Measurements from ENCODE around the gene TOR1A. TPM values are rescaled to one million over a fixed set of nuclear protein-coding genes. Genes with fewer than 3 reads are reported as not detected.

TOR1A gene
- total RNA-seq, 2 experiments from 2014 or later, result 54.6 to 56.9 TPM

DNA sequence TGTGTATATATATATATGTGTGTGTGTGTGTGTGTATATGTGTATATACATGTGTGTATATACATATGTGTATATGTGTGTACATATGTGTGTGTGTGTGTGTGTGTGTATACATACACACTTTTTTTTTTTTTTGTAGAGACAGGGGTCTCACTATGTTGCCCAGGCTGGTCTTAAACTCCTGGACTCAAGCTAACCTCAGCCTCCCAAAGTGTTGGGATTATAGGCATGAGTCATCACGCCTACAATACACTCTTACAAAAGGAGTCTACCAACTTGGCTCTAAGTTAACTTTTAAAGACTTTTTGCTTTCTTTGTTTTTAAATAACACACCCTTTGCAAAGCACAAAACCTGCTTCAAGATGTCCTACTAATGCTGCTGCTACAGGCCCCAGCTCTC is 9.0 kb upstream of the TOR1A start:
- Mint-ChIP-seq H3K27me3 (no peaks in the 10 kb centered on the region), H3K36me3 (ENCODE audit: low read depth) (peaks cover 77% of the 10 kb centered on the region), H3K4me3 (peak overlapping the region; percentile 99), H3K9me3 (no peaks in the 10 kb centered on the region), H3K27ac (no peak overlapping the region), H3K4me1 (peaks cover 40% of the 10 kb centered on the region)
- POLR2A ChIA-PET, result interaction anchor here (5.2 to 6.4 kb wide), 2 partner anchors 8 to 33 kb away, joined by 50 to 145 read pairs; partner anchors contain the start of gene TOR1A
- CTCF ChIA-PET, result interaction anchor here (1.0 kb wide), 1 partner anchor 267 kb away, joined by 4 read pairs; no protein-coding TSS in a partner anchor
- DNase-seq, result no peak

- no peaks in the 10 kb centered on the region for H3K9me3 Mint-ChIP-seq
- ChIA-PET POLR2A (interaction anchor here (0.6 to 1.3 kb wide), 2 partner anchors 37 to 40 kb away, joined by 3 to 4 read pairs; no protein-coding TSS in a partner anchor), CTCF (no interaction called here)
- peaks cover 13% of the 10 kb centered on the region for H3K4me1 Mint-ChIP-seq
- H3K27ac Mint-ChIP-seq, result no peak overlapping the region
- peaks cover 54% of the 10 kb centered on the region for H3K36me3 Mint-ChIP-seq (ENCODE audit: low read depth)
- no peak for DNase-seq
- no peak overlapping the region for H3K4me3 Mint-ChIP-seq
- H3K27me3 Mint-ChIP-seq, result no peaks in the 10 kb centered on the region
Observed at GRCh38 chr9:129828969-129829368, 5.0 kb upstream of the TOR1A start.

DNA sequence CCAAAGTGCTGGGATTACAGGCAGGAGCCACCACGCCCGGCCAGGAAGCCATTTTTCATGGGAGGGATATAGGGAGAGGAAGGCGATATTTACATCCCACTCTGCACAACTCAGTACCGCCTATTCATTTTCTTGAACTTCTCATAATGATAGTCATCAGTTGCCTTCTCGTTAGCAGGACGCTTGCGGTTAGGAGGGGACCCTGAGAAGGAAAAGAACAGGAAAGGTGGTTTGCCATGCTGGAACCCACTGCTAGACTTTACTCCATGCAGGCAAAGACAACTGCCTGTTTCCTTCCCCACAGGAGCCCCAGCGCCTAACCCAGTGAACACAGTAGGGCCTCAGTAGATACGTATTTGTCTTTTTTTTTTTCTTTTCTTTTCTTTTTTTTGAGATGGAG is 4.1 kb upstream of the TOR1A start:
- H3K9me3 Mint-ChIP-seq, result no peaks in the 10 kb centered on the region
- no peak overlapping the region for H3K4me3 Mint-ChIP-seq
- H3K27me3 Mint-ChIP-seq, result no peaks in the 10 kb centered on the region
- CTCF ChIA-PET, result no interaction called here
- peaks cover 50% of the 10 kb centered on the region for H3K36me3 Mint-ChIP-seq (ENCODE audit: low read depth)
- no peak for DNase-seq
- H3K4me1 Mint-ChIP-seq, result peaks cover 5% of the 10 kb centered on the region
- H3K27ac Mint-ChIP-seq, result no peak overlapping the region
- POLR2A ChIA-PET, result interaction anchor here (0.6 kb wide), 1 partner anchor 38 kb away, joined by 3 read pairs; no protein-coding TSS in a partner anchor

DNA sequence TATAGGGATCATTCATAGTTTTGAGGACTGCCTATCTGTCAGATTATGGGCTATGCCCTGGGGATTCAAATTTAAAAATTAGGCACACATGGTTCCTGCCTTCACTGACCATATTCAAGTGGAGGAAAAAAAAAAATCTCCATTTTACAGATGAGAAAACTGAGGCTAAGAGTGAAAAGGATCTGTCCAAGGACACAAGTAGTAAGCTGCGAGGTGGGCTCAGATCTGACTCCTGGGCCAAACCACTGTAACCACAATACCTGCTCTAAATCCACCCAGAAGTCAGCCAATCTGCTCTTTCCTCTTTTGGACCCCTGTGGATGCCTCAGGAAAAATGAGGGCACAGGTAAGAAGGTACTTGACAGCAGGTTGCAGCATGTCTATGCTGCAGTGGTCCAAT is 2.8 kb upstream of the TOR1A start:
- no peak overlapping the region for H3K4me3 Mint-ChIP-seq
- H3K27me3 Mint-ChIP-seq, result no peaks in the 10 kb centered on the region
- peaks cover 54% of the 10 kb centered on the region for H3K36me3 Mint-ChIP-seq (ENCODE audit: low read depth)
- no peak overlapping the region for H3K27ac Mint-ChIP-seq
- CTCF ChIA-PET, result interaction anchor here (0.7 kb wide), 1 partner anchor 184 kb away, joined by 3 read pairs; no protein-coding TSS in a partner anchor
- H3K4me1 Mint-ChIP-seq, result peaks cover 15% of the 10 kb centered on the region
- no peak for DNase-seq
- POLR2A ChIA-PET, result interaction anchor here (1.6 to 5.5 kb wide), 2 partner anchors 8 to 17 kb away, joined by 5 to 50 read pairs; partner anchors contain the start of genes C9orf78 and USP20
- H3K9me3 Mint-ChIP-seq, result no peaks in the 10 kb centered on the region

- Mint-ChIP-seq H3K36me3 (ENCODE audit: low read depth) (peaks cover 51% of the 10 kb centered on the region), H3K4me1 (peaks cover 15% of the 10 kb centered on the region), H3K4me3 (no peak overlapping the region), H3K27ac (no peak overlapping the region), H3K9me3 (no peaks in the 10 kb centered on the region), H3K27me3 (no peaks in the 10 kb centered on the region)
- POLR2A ChIA-PET, result interaction anchor here (1.6 to 5.5 kb wide), 2 partner anchors 9 to 16 kb away, joined by 5 to 50 read pairs; partner anchors contain the start of genes C9orf78 and USP20
- DNase-seq, result no peak
- CTCF ChIA-PET, result interaction anchor here (0.7 kb wide), 1 partner anchor 184 kb away, joined by 3 read pairs; no protein-coding TSS in a partner anchor
Observed at GRCh38 chr9:129826344-129826743, 2.4 kb upstream of the TOR1A start.

DNA sequence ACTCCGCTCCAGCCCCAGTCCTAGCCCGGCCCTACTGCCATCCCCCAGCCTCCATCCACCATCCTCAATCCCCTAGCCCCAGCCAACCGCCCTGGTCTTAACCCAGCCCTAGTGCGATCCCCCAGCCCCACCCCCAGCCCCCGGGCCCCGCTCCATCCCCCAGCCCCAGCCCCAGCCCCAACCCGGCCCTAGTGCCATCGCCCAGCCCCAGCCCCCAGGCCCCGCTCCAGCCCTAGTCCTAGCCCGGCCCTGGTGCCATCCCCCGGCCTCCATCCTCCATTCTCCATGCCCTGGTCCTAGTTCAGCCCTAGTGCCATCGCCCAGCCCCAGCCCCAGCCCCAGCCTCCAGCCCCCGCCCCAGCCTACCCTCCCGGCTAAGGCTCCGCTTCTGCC is 398 bp downstream of the TOR1A start:
- ChIA-PET POLR2A (interaction anchor here (0.6 to 5.5 kb wide), 10 partner anchors 10 to 305 kb away, joined by 3 to 50 read pairs (median 4); partner anchors contain the start of genes C9orf78, TOR1B and USP20), CTCF (no interaction called here)
- Mint-ChIP-seq H3K4me3 (peak overlapping the region; percentile 82), H3K4me1 (peaks cover 15% of the 10 kb centered on the region), H3K36me3 (ENCODE audit: low read depth) (peaks cover 40% of the 10 kb centered on the region), H3K27me3 (no peaks in the 10 kb centered on the region), H3K27ac (peak overlapping the region; percentile 66), H3K9me3 (no peaks in the 10 kb centered on the region)
- no peak for DNase-seq

DNA sequence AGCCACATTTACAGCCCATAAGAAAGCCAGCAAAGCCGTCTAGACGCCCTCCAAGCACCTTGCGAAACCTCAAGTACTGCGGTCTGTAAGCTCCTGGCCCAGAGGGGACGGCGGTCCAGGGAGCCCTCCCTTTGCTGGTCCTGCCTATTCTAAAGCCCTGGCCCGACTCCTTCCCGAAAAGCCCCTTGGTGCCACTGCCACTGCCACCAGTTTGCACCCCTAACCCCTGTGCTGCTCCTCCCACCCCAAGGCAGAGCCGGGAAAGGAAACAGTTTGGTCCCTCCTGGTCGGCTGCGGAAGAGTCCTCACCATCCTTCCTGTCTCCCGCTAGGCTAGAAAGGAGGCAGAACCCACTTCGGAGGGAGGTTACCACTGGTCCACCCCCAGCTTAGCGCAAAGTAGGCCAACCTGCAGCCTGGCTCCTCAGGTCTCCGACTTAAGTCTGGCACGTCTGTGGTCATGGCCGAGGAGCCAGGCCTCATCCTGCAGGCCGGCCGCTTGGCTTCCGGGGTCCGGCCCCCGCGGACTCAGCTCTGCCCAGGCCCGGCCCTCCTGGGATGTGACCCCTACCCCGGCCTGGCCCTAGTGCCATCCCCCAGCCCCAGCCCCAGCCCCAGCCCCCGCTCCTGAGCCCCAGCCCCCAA is 916 bp downstream of the TOR1A start:
- ChIA-PET POLR2A (interaction anchor here (0.7 to 5.5 kb wide), 11 partner anchors 12 to 305 kb away, joined by 3 to 50 read pairs (median 4); partner anchors contain the start of genes C9orf78 and USP20), CTCF (no interaction called here)
- Mint-ChIP-seq H3K9me3 (no peaks in the 10 kb centered on the region), H3K36me3 (ENCODE audit: low read depth) (peaks cover 41% of the 10 kb centered on the region), H3K27ac (peak overlapping the region; percentile 66), H3K27me3 (no peaks in the 10 kb centered on the region), H3K4me1 (peaks cover 13% of the 10 kb centered on the region), H3K4me3 (peak overlapping the region; percentile 82)
- peak; percentile 49 for DNase-seq

DNA sequence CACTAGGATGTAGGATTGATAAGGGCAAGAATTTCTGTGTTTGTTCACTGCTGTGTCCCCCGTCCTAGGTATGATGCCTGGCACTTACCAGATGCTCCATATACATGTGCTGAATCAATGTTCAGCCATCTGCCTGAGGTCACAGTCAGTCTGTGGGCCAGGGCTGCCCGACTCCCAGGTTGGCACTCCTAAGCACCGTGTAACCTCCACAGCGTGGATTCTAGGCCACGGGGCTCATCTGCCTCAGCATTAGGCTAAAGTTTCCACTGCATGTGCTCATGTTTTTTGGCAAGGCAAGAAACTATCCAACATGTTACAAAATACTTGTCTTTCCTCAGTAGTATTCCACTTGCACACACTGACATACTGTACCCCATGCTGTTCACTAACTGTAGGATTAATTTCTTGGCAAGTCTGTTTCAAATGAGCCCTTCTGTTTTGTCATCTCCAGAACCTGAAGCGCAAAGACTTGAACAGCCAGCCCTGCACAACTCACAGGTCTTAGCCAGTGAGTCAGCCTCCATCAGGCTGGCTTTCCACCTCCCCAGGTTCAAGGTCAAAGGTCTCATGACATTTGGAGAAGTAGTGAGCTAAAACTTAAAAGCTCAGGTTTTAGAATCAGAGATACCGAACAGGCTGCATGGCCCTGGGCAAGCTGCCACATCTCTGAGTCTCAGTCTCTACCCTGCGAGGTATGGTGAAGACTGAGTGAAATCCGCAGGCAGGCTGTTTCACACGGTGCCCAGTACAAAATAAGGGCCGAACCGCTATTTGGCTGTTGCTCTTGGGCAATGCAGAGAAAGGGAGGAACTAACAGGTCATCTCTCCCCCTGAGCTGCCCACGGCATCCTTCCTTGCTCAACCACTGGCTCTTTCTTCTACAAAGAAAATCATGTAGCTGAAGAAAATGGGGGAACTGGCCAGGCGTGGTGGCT is 7.2 kb downstream of the TOR1A start:
- no peak overlapping the region for H3K27ac Mint-ChIP-seq
- peaks cover 65% of the 10 kb centered on the region for H3K36me3 Mint-ChIP-seq (ENCODE audit: low read depth)
- no peak for DNase-seq
- CTCF ChIA-PET, result interaction anchor here (1.2 to 1.4 kb wide), 2 partner anchors 79 to 90 kb away, joined by 3 to 5 read pairs; no protein-coding TSS in a partner anchor
- no peaks in the 10 kb centered on the region for H3K27me3 Mint-ChIP-seq
- H3K4me1 Mint-ChIP-seq, result peaks cover 7% of the 10 kb centered on the region
- H3K4me3 Mint-ChIP-seq, result no peak overlapping the region
- no peaks in the 10 kb centered on the region for H3K9me3 Mint-ChIP-seq
- POLR2A ChIA-PET, result interaction anchor here (1.6 kb wide), 1 partner anchor 13 kb away, joined by 7 read pairs; the partner anchor contains the start of gene TOR1B

DNA sequence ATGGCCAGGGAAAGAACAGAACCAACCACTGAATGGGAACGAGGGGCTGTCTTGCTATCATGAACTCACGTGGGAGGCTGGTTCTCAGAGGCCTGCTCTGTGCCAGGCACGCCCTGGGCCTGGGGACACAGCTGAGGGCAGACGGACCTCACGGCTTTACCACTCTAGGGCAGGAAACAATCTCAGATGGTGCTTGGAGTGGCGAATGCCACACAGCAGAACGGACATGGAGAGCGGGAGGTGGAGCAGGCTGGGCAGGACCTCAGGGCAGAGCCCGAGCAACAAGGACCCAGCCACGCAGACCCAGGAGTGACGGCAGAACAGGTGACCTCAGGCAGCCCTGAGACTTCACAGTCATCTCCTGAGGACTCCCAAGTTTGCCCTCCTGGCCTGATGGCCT is 8.7 kb downstream of the TOR1A start:
- CTCF ChIA-PET, result no interaction called here
- H3K27me3 Mint-ChIP-seq, result no peaks in the 10 kb centered on the region
- peaks cover 10% of the 10 kb centered on the region for H3K4me1 Mint-ChIP-seq
- no peak overlapping the region for H3K27ac Mint-ChIP-seq
- POLR2A ChIA-PET, result no interaction called here
- H3K36me3 Mint-ChIP-seq (ENCODE audit: low read depth), result peaks cover 71% of the 10 kb centered on the region
- no peak overlapping the region for H3K4me3 Mint-ChIP-seq
- no peaks in the 10 kb centered on the region for H3K9me3 Mint-ChIP-seq
- no peak for DNase-seq

DNA sequence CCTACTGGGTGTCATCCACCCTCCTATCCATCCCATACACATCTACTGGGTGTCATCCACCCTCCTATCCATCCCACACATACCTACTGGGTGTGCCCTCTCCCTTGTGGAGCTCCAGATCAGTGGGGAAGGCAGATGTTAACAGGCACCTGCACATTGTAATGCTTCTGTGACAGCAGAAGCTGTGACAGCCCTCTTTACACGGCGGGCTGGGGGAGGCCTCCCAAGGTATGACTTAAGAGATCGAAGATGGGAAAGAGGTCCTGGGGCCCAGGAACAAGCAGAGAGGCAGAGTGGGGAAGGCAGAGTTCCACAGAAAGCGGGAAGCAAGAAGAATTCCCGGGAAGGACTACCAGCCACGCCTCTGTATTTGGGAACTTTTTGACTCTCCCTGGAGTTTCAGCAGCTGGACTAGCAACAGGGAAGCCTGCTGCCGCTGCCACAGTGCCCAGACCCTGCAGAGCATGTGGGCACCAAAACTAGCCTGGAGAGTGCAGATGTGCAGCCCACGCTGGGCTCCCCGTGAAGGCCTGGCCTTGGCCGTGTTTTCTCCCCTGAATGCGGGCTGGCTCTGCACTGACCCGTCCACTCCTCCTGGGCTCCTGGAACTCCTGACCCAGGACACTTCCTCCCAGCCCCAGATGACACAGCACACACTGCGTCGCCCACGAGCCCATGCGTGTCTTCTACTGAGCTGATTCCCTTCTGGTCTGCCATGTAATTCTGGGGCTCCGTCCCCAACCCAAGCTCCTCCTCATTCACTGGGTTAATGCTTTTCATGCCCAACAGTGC is 9.3 kb downstream of the TOR1A start:
- POLR2A ChIA-PET, result interaction anchor here (0.7 to 1.1 kb wide), 2 partner anchors 11 to 20 kb away, joined by 3 to 4 read pairs; no protein-coding TSS in a partner anchor
- no peaks in the 10 kb centered on the region for H3K27me3 Mint-ChIP-seq
- no peaks in the 10 kb centered on the region for H3K9me3 Mint-ChIP-seq
- CTCF ChIA-PET, result no interaction called here
- peaks cover 75% of the 10 kb centered on the region for H3K36me3 Mint-ChIP-seq (ENCODE audit: low read depth)
- no peak for DNase-seq
- no peak overlapping the region for H3K4me3 Mint-ChIP-seq
- H3K27ac Mint-ChIP-seq, result peak overlapping the region; percentile 11
- peaks cover 10% of the 10 kb centered on the region for H3K4me1 Mint-ChIP-seq

GRCh38 chr9:129813661-129814060 is 10.3 kb downstream of the TOR1A start:
- no peak overlapping the region for H3K4me3 Mint-ChIP-seq
- H3K27ac Mint-ChIP-seq, result no peak overlapping the region
- peaks cover 12% of the 10 kb centered on the region for H3K4me1 Mint-ChIP-seq
- POLR2A ChIA-PET, result interaction anchor here (1.0 to 1.1 kb wide), 2 partner anchors 10 to 21 kb away, joined by 3 to 4 read pairs; partner anchors contain the start of gene TOR1A
- peaks cover 80% of the 10 kb centered on the region for H3K36me3 Mint-ChIP-seq (ENCODE audit: low read depth)
- DNase-seq, result no peak
- no peaks in the 10 kb centered on the region for H3K9me3 Mint-ChIP-seq
- CTCF ChIA-PET, result no interaction called here
- H3K27me3 Mint-ChIP-seq, result no peaks in the 10 kb centered on the region

- POLR2A ChIA-PET, result interaction anchor here (1.0 to 3.1 kb wide), 3 partner anchors 10 to 73 kb away, joined by 4 to 15 read pairs (median 4); no protein-coding TSS in a partner anchor
- H3K9me3 Mint-ChIP-seq, result no peaks in the 10 kb centered on the region
Observed at GRCh38 chr9:129812385-129812784, 11.6 kb downstream of the TOR1A start.

More at GRCh38 chr9:129812385-129812784, 11.6 kb downstream of the TOR1A start:
- no peak for DNase-seq
- CTCF ChIA-PET, result interaction anchor here (2.0 kb wide), 1 partner anchor 75 kb away, joined by 6 read pairs; no protein-coding TSS in a partner anchor
- H3K4me1 Mint-ChIP-seq, result peaks cover 13% of the 10 kb centered on the region
- H3K27ac Mint-ChIP-seq, result no peak overlapping the region
- H3K36me3 Mint-ChIP-seq (ENCODE audit: low read depth), result peaks cover 81% of the 10 kb centered on the region
- no peak overlapping the region for H3K4me3 Mint-ChIP-seq
- no peaks in the 10 kb centered on the region for H3K27me3 Mint-ChIP-seq

All from activated CD4-positive, alpha-beta memory T cell treated with anti-CD3 and anti-CD28 coated beads, Interleukin-2, amount 10 ng/mL, durations not matched to agents 7 days and 5 days (primary cell).